Nephron (organoid): Measurements from ENCODE around the gene PTX4.
"Not testable (repeated sequence)": the region's sequence is repeated elsewhere in the genome, so short reads cannot be mapped to it uniquely, and the experiment has no call there.

Experiments used
- H3K27ac Mint-ChIP-seq, 3 experiments: 2 replicates each; pipeline ENCODE4 v1.8.0; 2020; ENCODE audit warnings: mixed read lengths in 3 of 3, mild to moderate bottlenecking in 2 of 3, moderate library complexity in 1 of 3
- H3K27me3 Mint-ChIP-seq: 2 replicates; pipeline ENCODE4 v1.8.0; 2021; ENCODE audit warnings: low read depth, mild to moderate bottlenecking, moderate library complexity, mixed read lengths
- H3K36me3 Mint-ChIP-seq: 2 replicates; pipeline ENCODE4 v1.8.0; 2020; ENCODE audit warnings: low read depth, mixed read lengths
- H3K4me1 Mint-ChIP-seq: 2 replicates; pipeline ENCODE4 v1.8.0; 2020; ENCODE audit warnings: mixed read lengths
- H3K4me3 Mint-ChIP-seq, 3 experiments: 2 replicates each; pipeline ENCODE4 v1.8.0; 2020; ENCODE audit warnings: mild to moderate bottlenecking in 3 of 3, mixed read lengths in 3 of 3, moderate library complexity in 2 of 3
- H3K9me3 Mint-ChIP-seq: 2 replicates; pipeline ENCODE4 v1.8.0; 2020; ENCODE audit warnings: mixed read lengths
- TF ChIP-seq, protein P1 (sequence below), 3 experiments: fragments of 200-600 bp; sonication (generic); IDR thresholded peaks; one replicate each; pipeline ENCODE4 v1.5.0; 2021; ENCODE audit warnings: antibody characterized with exemption in 3 of 3; ENCODE audit not compliant: unreplicated experiment in 3 of 3

PTX4 gene

DNA sequence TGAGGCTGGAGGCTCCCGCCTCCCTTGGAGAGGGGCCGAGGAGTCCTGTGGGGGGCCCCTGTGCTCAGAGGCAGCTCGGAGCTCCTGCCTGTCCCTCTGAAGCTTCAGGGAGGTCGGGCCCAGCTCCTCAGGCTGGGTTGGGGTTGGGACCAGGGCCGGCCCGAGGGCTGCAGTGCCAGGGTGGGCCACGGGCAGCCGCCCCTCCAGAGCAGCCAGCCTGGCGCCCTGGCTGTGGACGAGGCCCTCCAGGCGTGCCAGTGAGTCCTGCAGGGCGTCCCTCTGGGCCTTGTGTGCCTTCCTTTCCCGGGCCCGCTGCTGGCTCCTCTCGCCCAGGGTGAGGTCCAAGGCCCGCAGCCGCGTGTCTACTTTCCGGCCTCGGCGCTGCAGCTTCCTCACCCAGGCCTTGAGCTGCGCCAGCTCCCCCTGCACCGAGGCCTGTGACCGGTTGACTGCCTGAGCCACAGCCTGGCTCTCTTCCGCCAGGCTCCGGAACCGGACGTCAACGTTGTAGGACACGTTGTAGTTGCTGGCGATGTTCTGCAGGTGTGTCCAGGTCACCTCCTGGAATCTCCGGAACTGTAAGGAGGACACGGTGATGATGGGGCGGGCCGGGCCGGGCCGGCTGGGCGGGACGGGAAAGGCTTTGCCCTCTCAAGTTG lies 1.2 kb downstream of the PTX4 start:
- no peak overlapping the region for H3K4me3 Mint-ChIP-seq
- TF ChIP-seq, protein P1, sequence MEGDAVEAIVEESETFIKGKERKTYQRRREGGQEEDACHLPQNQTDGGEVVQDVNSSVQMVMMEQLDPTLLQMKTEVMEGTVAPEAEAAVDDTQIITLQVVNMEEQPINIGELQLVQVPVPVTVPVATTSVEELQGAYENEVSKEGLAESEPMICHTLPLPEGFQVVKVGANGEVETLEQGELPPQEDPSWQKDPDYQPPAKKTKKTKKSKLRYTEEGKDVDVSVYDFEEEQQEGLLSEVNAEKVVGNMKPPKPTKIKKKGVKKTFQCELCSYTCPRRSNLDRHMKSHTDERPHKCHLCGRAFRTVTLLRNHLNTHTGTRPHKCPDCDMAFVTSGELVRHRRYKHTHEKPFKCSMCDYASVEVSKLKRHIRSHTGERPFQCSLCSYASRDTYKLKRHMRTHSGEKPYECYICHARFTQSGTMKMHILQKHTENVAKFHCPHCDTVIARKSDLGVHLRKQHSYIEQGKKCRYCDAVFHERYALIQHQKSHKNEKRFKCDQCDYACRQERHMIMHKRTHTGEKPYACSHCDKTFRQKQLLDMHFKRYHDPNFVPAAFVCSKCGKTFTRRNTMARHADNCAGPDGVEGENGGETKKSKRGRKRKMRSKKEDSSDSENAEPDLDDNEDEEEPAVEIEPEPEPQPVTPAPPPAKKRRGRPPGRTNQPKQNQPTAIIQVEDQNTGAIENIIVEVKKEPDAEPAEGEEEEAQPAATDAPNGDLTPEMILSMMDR (IDR thresholded peaks at IDR 0.05; ENCODE audit: unreplicated experiment in 3 of 3): no peak
- H3K36me3 Mint-ChIP-seq: no peaks in the 10 kb centered on the region
- H3K27me3 Mint-ChIP-seq: peaks cover 25% of the 10 kb centered on the region
- H3K4me1 Mint-ChIP-seq: peaks cover 1% of the 10 kb centered on the region
- H3K27ac Mint-ChIP-seq: no peak overlapping the region
- no peaks in the 10 kb centered on the region for H3K9me3 Mint-ChIP-seq

DNA sequence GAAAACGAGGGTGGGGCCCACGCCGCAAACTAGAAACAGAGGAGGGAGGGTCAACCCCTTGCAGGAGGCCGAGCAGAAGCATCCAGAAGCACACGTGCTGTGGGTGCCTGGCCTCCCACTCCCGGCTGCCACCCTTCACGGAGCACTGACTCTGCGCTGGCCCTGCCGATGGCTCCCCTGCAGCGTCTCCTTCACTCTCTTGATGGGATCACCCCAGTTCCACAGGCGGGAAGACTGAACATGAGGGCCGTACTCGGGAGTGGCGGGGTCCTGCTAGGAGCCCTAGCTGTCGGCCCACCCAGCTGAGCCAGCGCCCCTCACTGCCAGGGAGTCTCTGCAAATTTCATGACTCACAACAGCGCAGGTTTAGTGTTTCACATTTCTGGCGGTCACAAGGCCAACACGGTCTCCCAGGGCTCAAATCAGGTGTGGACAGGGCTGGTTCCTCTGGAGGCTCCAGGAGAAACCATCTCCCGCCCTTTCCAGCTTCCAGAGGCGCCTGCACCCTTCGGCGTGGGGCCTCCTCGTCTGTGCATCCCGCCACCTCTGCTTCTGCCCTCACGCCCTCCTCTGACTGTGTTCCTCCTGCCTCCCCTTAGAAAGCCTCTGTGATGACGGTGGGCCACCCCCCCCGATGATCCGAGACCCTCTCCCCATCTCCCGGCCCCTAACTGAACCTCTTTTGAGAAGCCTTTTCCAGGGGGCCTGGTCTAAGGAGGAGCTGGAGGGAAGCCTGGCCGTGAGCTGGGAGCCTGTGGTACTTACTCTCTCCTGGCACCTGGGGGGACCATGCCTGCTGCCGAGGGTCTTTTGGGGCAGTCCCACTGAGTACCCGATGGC lies 2.0 kb downstream of the PTX4 start:
- no peaks in the 10 kb centered on the region for H3K9me3 Mint-ChIP-seq
- H3K4me3 Mint-ChIP-seq: no peak overlapping the region
- H3K27me3 Mint-ChIP-seq: peaks cover 23% of the 10 kb centered on the region
- TF ChIP-seq, protein P1 (IDR thresholded peaks at IDR 0.05; ENCODE audit: unreplicated experiment in 3 of 3): no peak
- H3K27ac Mint-ChIP-seq: no peak overlapping the region
- no peaks in the 10 kb centered on the region for H3K4me1 Mint-ChIP-seq
- no peaks in the 10 kb centered on the region for H3K36me3 Mint-ChIP-seq

GRCh38 chr16:1485847-1486496 lies 2.8 kb downstream of the PTX4 start:
- Mint-ChIP-seq H3K9me3 (no peaks in the 10 kb centered on the region), H3K27me3 (peaks cover 23% of the 10 kb centered on the region), H3K4me1 (no peaks in the 10 kb centered on the region), H3K27ac (no peak overlapping the region), H3K4me3 (no peak overlapping the region), H3K36me3 (no peaks in the 10 kb centered on the region)
- TF ChIP-seq, protein P1 (IDR thresholded peaks at IDR 0.05; ENCODE audit: unreplicated experiment in 3 of 3): no peak

DNA sequence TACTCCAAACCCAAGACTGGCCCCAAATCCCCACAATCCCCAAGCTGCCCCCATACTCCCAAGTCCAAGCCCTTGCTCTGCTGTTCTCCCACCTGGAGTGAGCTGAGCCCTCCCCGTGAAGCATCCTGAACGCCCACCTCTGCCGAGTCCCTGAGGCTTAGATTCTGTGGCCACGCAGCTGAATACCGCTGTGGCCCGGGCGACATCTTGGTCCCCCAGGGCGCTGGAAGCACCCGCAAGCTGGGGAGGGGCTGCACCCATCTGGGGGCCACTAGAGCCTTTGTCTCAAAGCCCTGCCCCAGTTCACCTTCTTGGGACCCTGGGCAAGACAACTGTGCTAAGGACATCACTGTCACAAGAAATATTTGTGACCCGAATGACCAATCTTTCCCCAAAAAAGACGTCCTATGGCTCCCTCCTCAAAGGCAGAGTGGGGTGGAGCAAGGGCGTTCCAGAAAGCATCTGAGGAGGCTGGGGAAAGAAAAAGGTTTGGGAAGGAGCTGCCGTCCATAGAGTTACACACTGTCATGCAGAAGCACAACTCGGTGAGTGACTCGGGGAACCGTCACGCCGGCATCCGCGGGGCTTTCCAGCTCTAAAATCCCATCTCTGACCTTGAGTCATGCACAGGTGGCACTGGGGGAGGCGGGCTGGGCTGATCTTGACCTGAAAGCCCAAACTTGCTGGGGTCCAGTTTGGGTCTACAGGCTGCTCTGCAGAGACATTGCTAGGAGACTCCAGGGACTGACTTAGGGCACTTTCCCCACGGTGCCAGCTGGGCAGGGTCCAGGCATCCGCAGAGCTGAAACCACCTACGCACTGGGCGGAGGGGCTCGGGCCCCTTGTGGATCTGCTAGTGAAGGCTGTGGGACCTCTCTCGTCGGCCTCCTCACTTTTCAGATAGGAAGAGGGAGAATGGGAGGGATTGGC lies 6.6 kb downstream of the PTX4 start:
- TF ChIP-seq, protein P1 (IDR thresholded peaks at IDR 0.05; ENCODE audit: unreplicated experiment in 3 of 3): no peak
- H3K4me1 Mint-ChIP-seq: no peaks in the 10 kb centered on the region

DNA sequence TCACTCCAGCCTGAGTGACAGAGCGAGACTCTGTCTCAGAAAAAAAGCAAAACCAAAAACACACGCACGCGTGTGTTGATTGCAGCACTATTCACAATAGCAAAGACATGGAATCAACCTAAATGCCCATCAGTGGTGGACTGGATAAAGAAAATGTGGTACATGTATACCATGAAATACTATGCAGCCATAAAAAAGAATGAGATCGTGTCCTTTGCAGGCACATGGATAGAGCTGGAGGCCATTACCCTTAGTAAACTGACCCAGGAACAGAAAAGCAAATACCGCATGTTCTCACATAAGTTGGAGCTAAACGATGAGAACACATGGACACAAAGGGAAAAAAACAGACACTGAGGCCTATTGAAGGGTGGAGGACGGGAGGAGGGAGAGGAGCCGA lies 9.8 kb downstream of the PTX4 start:
- H3K27me3 Mint-ChIP-seq: peaks cover 13% of the 10 kb centered on the region
- not testable (repeated sequence) for H3K36me3 Mint-ChIP-seq, H3K27ac Mint-ChIP-seq, H3K4me1 Mint-ChIP-seq, H3K4me3 Mint-ChIP-seq, H3K9me3 Mint-ChIP-seq

More for the DNA sequence above, 6.6 kb downstream of the PTX4 start:
- Mint-ChIP-seq H3K27ac (no peak overlapping the region), H3K9me3 (no peaks in the 10 kb centered on the region), H3K27me3 (peaks cover 23% of the 10 kb centered on the region), H3K4me3 (no peak overlapping the region), H3K36me3 (no peaks in the 10 kb centered on the region)
